PC-3 (cell line): ENCODE results near the gene SKIC8.

Experiments
- CTCF ChIP-seq: fragments of 300-600 bp; sonication (generic); conservative IDR thresholded peaks from 2 replicates; pipeline ENCODE4 v1.5.1; 2017; ENCODE audit warnings: antibody characterized with exemption, low read depth, mild to moderate bottlenecking, low read length
- EZH2 ChIP-seq: fragments of 300-600 bp; sonication (generic); IDR thresholded peaks from one replicate; pipeline ENCODE4 v1.6.1; 2017; ENCODE audit warnings: antibody characterized with exemption, mild to moderate bottlenecking, low read length; ENCODE audit not compliant: unreplicated experiment
- EZH2phosphoT487 ChIP-seq: fragments of 300-600 bp; sonication (generic); IDR thresholded peaks from 2 replicates; pipeline ENCODE4 v1.6.1; 2018; ENCODE audit warnings: mild to moderate bottlenecking, antibody characterized with exemption, low read length, borderline replicate concordance

DNA sequence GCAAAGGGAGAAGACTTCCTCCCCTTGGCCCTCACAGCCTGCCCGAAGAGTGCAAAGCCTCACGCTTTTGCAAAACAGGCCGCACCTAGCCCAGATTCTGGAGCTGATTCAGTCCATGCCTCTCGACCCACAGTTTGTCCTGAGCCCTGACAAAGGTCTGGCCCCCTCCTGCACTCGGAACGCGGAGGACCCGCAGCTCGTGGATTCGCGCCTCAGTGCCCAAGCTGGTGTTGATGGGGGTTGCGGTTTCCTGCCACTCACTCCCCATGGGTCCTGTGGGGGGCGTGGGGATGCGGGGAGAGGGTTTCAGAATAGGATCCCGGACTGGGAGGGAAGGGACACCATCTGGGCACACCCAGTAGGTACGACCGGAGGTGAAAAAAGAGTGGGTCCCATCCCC is 40.1 kb upstream of the SKIC8 start:
- TF ChIP-seq CTCF (no peak), EZH2 (no peak), EZH2phosphoT487 (no peak)
